Adrenal gland (tissue), 12 donors: ENCODE measurements around the gene DENND11. TPM values are rescaled to one million over a fixed set of nuclear protein-coding genes. Genes with fewer than 3 reads are reported as not detected.

Experiments
- DNase-seq, 7 donors: peaks; one replicate each; pipeline ENCODE4 v3.0.0-alpha.2; 2019 to 2020
- H3K27ac ChIP-seq, 5 donors: fragments of 200-600 bp; sonication (generic) in 4 of 5; 1 replicate in 3 of 5; 2 replicates in 2 of 5; pipeline versions ENCODE4 v1.5.1 to v1.8.0; 2016 to 2020; ENCODE audit warnings: mild to moderate bottlenecking in 1 of 5
- H3K27me3 ChIP-seq: fragments of 200-600 bp; 2 replicates; pipeline ENCODE4 v1.8.0; 2021
- H3K36me3 ChIP-seq, 2 donors: fragments of 200-600 bp; replicated peaks in 1 of 2; 1 replicate in 1 of 2; 2 replicates in 1 of 2; pipeline versions ENCODE4 v1.5.1 to v1.8.0; 2018 to 2022
- H3K4me1 ChIP-seq, 2 donors: fragments of 200-600 bp; replicated peaks in 1 of 2; 1 replicate in 1 of 2; 2 replicates in 1 of 2; pipeline versions ENCODE4 v1.5.1 to v1.8.0; 2018 to 2021
- H3K4me3 ChIP-seq, 4 donors: fragments of 200-600 bp; sonication (generic) in 3 of 4; one replicate each; pipeline ENCODE4 v1.5.1; 2016 to 2018
- H3K9me3 ChIP-seq, 3 donors: fragments of 200-600 bp; sonication (generic) in 1 of 3; replicated peaks in 1 of 3; 1 replicate in 2 of 3; 2 replicates in 1 of 3; pipeline versions ENCODE4 v1.5.1 to v1.8.0; 2016 to 2021
- POLR2A ChIP-seq, 2 donors: fragments of 450-650 bp; IDR thresholded peaks; one replicate each; pipeline ENCODE4 v1.6.1; 2017; ENCODE audit warnings: antibody characterized with exemption in 2 of 2, mild to moderate bottlenecking in 2 of 2, moderate library complexity in 1 of 2
- WGBS, 4 donors: extraction: QIAGEN DNeasy Blood & Tissue Kit in 2 of 4; methylation state at CpG; one replicate each; pipeline versions ENCODE4 v1.1.5 to v1.1.7; 2013 to 2017; 5-methylcytosine and 5-hydroxymethylcytosine counted together
- intact Hi-C, 2 donors: fragments of 100-400 bp; cut with DNase I; formaldehyde crosslinking; loops; one replicate each; pipeline versions ENCODE4 v1.14.1 to v1.15.0; 2022 to 2023
- polyA plus RNA-seq, 3 donors: library from polyadenylated mRNA; stranded (reverse); fragments of 200-250 nt in 2 of 3; fragments of 350-450 nt in 1 of 3; fragmentation: Illumina TruSeq in 1 of 3; extraction: RNeasy Lipid Tissue Mini Kit (QIAGEN cat#74804) in 1 of 3; gene quantifications; one replicate each; pipeline ENCODE4 v1.2.3, GENCODE V29; 2013 to 2014
- total RNA-seq, 9 donors: library from RNA; depleted of rRNA in 4 of 9; stranded (reverse); fragments of >200 nt in 4 of 9; fragments of 120-200 nt in 1 of 9; fragmentation: NEBNext Ultra II Directional in 1 of 9; extraction: Animal tissue kit (Norgen Biotek cat#: 25700) in 1 of 9; gene quantifications; one replicate each; pipeline versions ENCODE4 v1.1.0 to v1.2.4, GENCODE V29; 2013 to 2023
- TF ChIP-seq, protein P1 (sequence below), 6 experiments: fragments of 450-650 bp in 4 of 6; fragments of 200-600 bp in 2 of 6; sonication (generic) in 1 of 6; IDR thresholded peaks; 1 replicate in 5 of 6; 2 replicates in 1 of 6; pipeline versions ENCODE4 v1.5.1 to v1.8.0; 2016 to 2021; ENCODE audit warnings: antibody characterized with exemption in 6 of 6, mild to moderate bottlenecking in 2 of 6, moderate library complexity in 1 of 6
- donor health status: healthy with polysubstance abuse.
- donor health status: Bipolar disorder and iron deficiency.
- donor health status: DM: yes; HTN: yes; CAD: no.
- donor health status: DM: no; HTN: no; CAD: no.
- donor health status: DM: no; HTN: no; CAD: no.
- donor health status: DM: yes; HTN: yes; CAD: no.

DENND11 gene
- total and polyA plus RNA-seq, 12 donors: 2.7 to 19.3 (median 11.9) TPM

DNA sequence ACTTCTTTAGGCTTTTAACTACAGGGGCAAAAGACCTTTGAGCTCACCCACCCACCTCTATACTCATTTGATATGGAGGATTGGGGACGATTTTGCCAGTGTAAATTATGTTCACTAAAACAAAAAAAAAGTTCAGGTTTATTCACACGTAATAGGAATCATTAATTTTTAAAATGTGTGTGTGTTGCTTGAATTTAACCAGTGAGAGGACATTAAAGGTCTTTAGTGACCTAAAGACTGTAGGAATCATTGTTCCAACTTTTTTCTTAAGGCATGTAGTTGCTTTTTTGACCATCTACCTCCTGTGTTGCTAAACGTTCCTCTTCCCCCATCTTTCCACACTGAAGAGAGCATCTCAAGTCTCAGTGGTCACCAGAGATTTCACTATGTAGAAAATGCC, 37.3 kb upstream of the DENND11 start:
- WGBS, 4 donors: 49 to 67% (median 65%) methylated on average over 3 of the region's 3 CpGs
- Histone ChIP-seq H3K36me3 (peaks cover 0 to 35% of the 10 kb centered on the region in 2 donors), H3K9me3 (no peaks in the 10 kb centered on the region), H3K4me3 (peak overlapping the region in 1 of 4 donors; percentile 89), H3K27ac (peak overlapping the region in 1 of 5 donors; percentile 80), H3K4me1 (peaks cover 10 to 29% of the 10 kb centered on the region in 2 donors), H3K27me3 (no peaks in the 10 kb centered on the region)
- no peak for TF ChIP-seq POLR2A (IDR thresholded peaks at IDR 0.05)
- TF ChIP-seq, protein P1, sequence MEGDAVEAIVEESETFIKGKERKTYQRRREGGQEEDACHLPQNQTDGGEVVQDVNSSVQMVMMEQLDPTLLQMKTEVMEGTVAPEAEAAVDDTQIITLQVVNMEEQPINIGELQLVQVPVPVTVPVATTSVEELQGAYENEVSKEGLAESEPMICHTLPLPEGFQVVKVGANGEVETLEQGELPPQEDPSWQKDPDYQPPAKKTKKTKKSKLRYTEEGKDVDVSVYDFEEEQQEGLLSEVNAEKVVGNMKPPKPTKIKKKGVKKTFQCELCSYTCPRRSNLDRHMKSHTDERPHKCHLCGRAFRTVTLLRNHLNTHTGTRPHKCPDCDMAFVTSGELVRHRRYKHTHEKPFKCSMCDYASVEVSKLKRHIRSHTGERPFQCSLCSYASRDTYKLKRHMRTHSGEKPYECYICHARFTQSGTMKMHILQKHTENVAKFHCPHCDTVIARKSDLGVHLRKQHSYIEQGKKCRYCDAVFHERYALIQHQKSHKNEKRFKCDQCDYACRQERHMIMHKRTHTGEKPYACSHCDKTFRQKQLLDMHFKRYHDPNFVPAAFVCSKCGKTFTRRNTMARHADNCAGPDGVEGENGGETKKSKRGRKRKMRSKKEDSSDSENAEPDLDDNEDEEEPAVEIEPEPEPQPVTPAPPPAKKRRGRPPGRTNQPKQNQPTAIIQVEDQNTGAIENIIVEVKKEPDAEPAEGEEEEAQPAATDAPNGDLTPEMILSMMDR (IDR thresholded peaks at IDR 0.05): no peak
- DNase-seq: no peak
- intact Hi-C loops: no loop called here

DNA sequence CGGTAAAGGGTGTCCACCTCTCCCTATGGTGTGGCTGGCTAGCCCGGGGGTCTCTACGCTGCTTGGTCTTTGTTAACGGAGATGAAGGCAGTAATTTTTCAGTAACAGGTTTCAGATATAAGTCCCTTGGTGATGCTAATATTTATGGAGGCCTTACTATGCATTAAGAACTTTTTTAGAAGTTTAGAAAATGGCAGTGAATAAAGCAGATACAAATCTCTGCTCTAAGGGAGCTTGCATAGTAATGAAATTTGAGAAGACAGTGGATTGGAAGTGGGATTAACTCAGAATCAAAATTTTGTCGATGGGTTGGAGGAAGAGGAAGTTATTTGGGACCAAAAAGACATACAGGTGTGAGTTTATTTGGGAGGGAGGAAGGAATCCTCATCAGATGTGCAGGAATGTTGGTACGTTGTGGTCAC, 36.6 kb upstream of the DENND11 start:
- TF ChIP-seq POLR2A (IDR thresholded peaks at IDR 0.05): no peak
- TF ChIP-seq, protein P1 (IDR thresholded peaks at IDR 0.05): no peak
- WGBS, 4 donors: 0 to 2% (median 1%) methylated on average over 6 of the region's 6 CpGs
- no peaks in the 10 kb centered on the region for H3K9me3 ChIP-seq
- no peaks in the 10 kb centered on the region for H3K27me3 ChIP-seq
- intact Hi-C loops: no loop called here
- peak overlapping the region; percentile 38 to 89 (median 64) for H3K4me3 ChIP-seq
- H3K4me1 ChIP-seq: peaks cover 10 to 29% of the 10 kb centered on the region in 2 donors
- DNase-seq: no peak
- H3K36me3 ChIP-seq: peaks cover 0 to 28% of the 10 kb centered on the region in 2 donors
- peak overlapping the region in 4 of 5 donors; percentile 21 to 90 (median 75) for H3K27ac ChIP-seq

DNA sequence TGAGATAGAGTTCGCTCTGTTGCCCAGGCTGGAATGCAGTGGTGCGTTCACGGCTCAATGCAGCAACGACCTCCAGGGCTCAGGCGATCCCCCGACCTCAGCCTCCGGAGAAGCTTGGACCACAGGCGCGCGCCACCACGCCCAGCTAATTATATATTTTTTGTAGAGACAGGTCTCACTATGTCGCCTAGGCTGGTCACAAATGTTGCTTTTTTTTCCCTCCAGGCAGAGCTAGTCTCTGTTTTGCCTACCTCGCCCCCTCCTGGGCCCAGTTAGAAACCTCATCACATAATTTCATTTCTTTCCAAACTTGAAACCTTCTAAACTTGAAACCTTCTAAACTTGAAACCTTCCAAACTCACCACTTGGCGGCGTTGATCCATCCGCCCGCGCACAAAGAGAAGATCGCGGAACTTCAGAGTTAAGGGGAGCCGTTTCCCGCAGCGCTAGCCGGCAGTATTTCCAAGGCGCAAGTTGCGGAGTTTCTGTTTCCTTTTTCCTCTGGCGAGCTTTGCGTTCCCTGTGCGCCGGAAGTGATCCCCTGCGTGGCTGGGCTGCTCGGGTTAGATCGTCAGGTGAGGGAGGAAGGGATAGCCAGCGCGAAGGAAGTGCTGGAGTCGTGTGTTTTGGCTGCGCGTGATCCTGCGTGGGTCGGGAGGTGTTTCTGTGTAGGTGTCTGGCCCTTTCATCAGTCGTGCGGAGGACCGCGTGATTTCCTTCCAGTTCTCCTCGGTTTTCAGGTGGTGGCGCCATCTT, 36.0 kb upstream of the DENND11 start, which contains the start of gene SSBP1:
Gene SSBP1, plus strand, starts transcription at position 523 of the 756 bp plus-strand sequence. CDS start 809 bp downstream, outside the sequence.
- intact Hi-C loops: no loop called here
- H3K27me3 ChIP-seq: no peaks in the 10 kb centered on the region
- peak; percentile 89 to 97 (median 93) for DNase-seq
- peak within 1 kb of the TSS; percentile 48 to 89 (median 79) for H3K4me3 ChIP-seq
- H3K27ac ChIP-seq: peak within 1 kb of the TSS; percentile 48 to 90 (median 70)
- peaks cover 10 to 29% of the 10 kb centered on the region in 2 donors for H3K4me1 ChIP-seq
- 1 to 3% (median 2%) methylated on average over 32 to 46 of the region's 46 CpGs for WGBS, 4 donors
- peaks cover 0 to 22% of the 10 kb centered on the region in 2 donors for H3K36me3 ChIP-seq
- H3K9me3 ChIP-seq: no peaks in the 10 kb centered on the region
- peak in 1 of 2 donors; percentile 65 for TF ChIP-seq POLR2A (IDR thresholded peaks at IDR 0.05)
- TF ChIP-seq, protein P1 (IDR thresholded peaks at IDR 0.05): peak; percentile 63 to 94 (median 82)

DNA sequence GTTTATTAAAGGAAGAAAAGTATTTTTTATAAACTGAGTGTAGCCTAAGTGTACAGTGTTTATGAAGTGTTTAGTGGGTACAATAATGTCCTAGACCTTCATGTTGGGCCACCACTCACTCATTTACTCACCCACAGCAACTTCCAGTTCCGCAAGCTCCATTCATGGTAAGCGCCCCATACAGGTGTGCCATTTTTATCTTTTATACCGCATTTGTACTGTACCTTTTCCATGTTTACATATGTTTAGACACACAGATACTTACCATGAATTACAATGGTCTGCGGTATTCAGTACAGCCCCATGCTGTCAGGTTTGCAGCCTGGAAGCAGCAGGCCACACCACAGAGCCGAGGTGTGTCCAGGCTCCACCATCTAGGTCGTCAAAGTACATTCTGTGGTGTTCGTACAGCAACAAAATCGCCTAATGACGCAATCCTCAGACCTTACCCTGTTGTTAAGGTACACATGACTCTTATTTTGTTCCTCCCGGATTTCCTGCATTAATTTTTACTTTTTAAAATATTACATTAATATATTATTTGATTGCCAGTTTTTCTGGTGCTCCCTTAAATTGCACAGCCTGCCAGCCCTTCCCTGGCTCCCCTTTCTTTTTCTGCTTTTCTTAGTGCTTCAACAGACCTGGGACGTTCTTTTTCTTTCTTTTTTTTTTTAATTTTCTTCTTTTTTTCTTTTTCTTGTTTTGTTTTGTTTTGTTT, 35.3 kb upstream of the DENND11 start:
- TF ChIP-seq POLR2A (IDR thresholded peaks at IDR 0.05): no peak
- TF ChIP-seq, protein P1 (IDR thresholded peaks at IDR 0.05): no peak
- intact Hi-C loops: no loop called here
- H3K9me3 ChIP-seq: no peaks in the 10 kb centered on the region
- H3K4me3 ChIP-seq: peak overlapping the region in 3 of 4 donors; percentile 33 to 89 (median 79)
- H3K27me3 ChIP-seq: no peaks in the 10 kb centered on the region
- peaks cover 10 to 29% of the 10 kb centered on the region in 2 donors for H3K4me1 ChIP-seq
- WGBS, 4 donors: 62 to 69% (median 66%) methylated on average over 11 of the region's 11 CpGs
- DNase-seq: peak in 3 of 7 donors; percentile 8 to 19 (median 13)
- H3K36me3 ChIP-seq: peaks cover 0 to 15% of the 10 kb centered on the region in 2 donors
- peak overlapping the region; percentile 48 to 90 (median 70) for H3K27ac ChIP-seq
